HEK293 (cell line): ENCODE data around the gene SERAC1.
"Not testable (repeated sequence)": the region's sequence is repeated elsewhere in the genome, so short reads cannot be mapped to it uniquely, and the experiment has no call there.

ENCODE experiments used
- CTCF ChIA-PET: fragments of 350-600 bp; formaldehyde crosslinking; extraction: SDS; loops from one replicate; lab custom pipeline; 2021; ENCODE audit warnings: antibody characterized with exemption; lab: Yijun Ruan, JAX
- POLR2A ChIA-PET: fragments of 300-600 bp; formaldehyde crosslinking; extraction: SDS; loops from one replicate; lab custom pipeline; 2020; ENCODE audit warnings: antibody characterized with exemption, inconsistent platforms; lab: Yijun Ruan, JAX
- H3K27ac ChIP-seq: fragments of 200-500 bp; sonication (Bioruptor generic); 2 replicates; pipeline ENCODE4 v1.5.1; 2014; ENCODE audit warnings: low read depth, low read length, control low read depth, inconsistent platforms; ENCODE audit errors: extremely low read depth
- H3K36me3 ChIP-seq, 2 experiments: fragments of 200-500 bp in 1 of 2; sonication (Bioruptor generic) in 1 of 2; 1 replicate in 1 of 2; 2 replicates in 1 of 2; pipeline ENCODE4 v1.5.1; 2014 to 2017; ENCODE audit warnings: inconsistent platforms in 2 of 2, low read length in 2 of 2; ENCODE audit not compliant: control insufficient read depth in 2 of 2, insufficient read depth in 1 of 2
- H3K4me1 ChIP-seq: fragments of 200-500 bp; sonication (Bioruptor generic); 2 replicates; pipeline ENCODE4 v1.5.1; 2014; ENCODE audit warnings: mild to moderate bottlenecking, low read length, inconsistent platforms; ENCODE audit not compliant: control insufficient read depth, insufficient read depth
- H3K4me3 ChIP-seq: 2 replicates; pipeline ENCODE4 v1.5.1; 2011; ENCODE audit warnings: low read depth, mild to moderate bottlenecking, control low read depth, low read length, moderate library complexity
- H3K9me3 ChIP-seq: fragments of 200-500 bp; sonication (Bioruptor generic); 2 replicates; pipeline ENCODE4 v1.5.1; 2014; ENCODE audit warnings: low read depth, low read length, inconsistent platforms; ENCODE audit not compliant: control insufficient read depth, insufficient read depth
- EGR2 ChIP-seq: fragments of 450-650 bp; formaldehyde crosslinking; IDR thresholded peaks from 2 replicates; pipeline ENCODE4 v1.5.1; 2016; ENCODE audit warnings: low read depth, missing biosample characterization, missing genetic modification characterization
- GLIS1 ChIP-seq: fragments of 450-650 bp; formaldehyde crosslinking; IDR thresholded peaks from 2 replicates; pipeline ENCODE4 v1.5.1; 2016; ENCODE audit warnings: missing biosample characterization, missing genetic modification characterization
- HOXA7 ChIP-seq: sonication (generic); formaldehyde crosslinking; IDR thresholded peaks from 2 replicates; pipeline ENCODE4 v1.8.1; 2022; ENCODE audit warnings: missing genetic modification reagents, borderline replicate concordance
- TRIM28 ChIP-seq: IDR thresholded peaks from 2 replicates; pipeline ENCODE4 v1.6.1; 2011; ENCODE audit warnings: low read length, control low read depth, borderline replicate concordance
- YY1 ChIP-seq: fragments of 450-650 bp; formaldehyde crosslinking; IDR thresholded peaks from 2 replicates; pipeline ENCODE4 v1.5.1; 2018; ENCODE audit warnings: missing biosample characterization, missing genetic modification characterization
- ZBTB1 ChIP-seq: fragments of 450-650 bp; formaldehyde crosslinking; IDR thresholded peaks from 2 replicates; pipeline ENCODE4 v1.5.1; 2016; ENCODE audit warnings: missing biosample characterization, missing genetic modification characterization
- ZBTB17 ChIP-seq: fragments of 450-650 bp; formaldehyde crosslinking; IDR thresholded peaks from 2 replicates; pipeline ENCODE4 v1.5.1; 2016; ENCODE audit warnings: missing biosample characterization, missing genetic modification characterization
- ZBTB8A ChIP-seq: fragments of 450-650 bp; formaldehyde crosslinking; IDR thresholded peaks from 2 replicates; pipeline ENCODE4 v1.5.1; 2016; ENCODE audit warnings: missing biosample characterization, missing genetic modification characterization
- ZFHX2 ChIP-seq: fragments of 450-650 bp; formaldehyde crosslinking; conservative IDR thresholded peaks from 2 replicates; pipeline ENCODE4 v1.5.1; 2016; ENCODE audit warnings: missing biosample characterization, missing genetic modification characterization
- ZFP69B ChIP-seq: fragments of 450-650 bp; formaldehyde crosslinking; IDR thresholded peaks from 2 replicates; pipeline ENCODE4 v1.5.1; 2016; ENCODE audit warnings: missing biosample characterization, missing genetic modification characterization
- ZIC2 ChIP-seq: fragments of 450-650 bp; formaldehyde crosslinking; IDR thresholded peaks from 2 replicates; pipeline ENCODE4 v1.5.1; 2016; ENCODE audit warnings: missing biosample characterization, missing genetic modification characterization
- ZNF132 ChIP-seq: fragments of 450-650 bp; formaldehyde crosslinking; IDR thresholded peaks from 2 replicates; pipeline ENCODE4 v1.5.1; 2017; ENCODE audit warnings: missing biosample characterization, missing genetic modification characterization, borderline replicate concordance
- ZNF146 ChIP-seq: fragments of 450-650 bp; formaldehyde crosslinking; IDR thresholded peaks from 2 replicates; pipeline ENCODE4 v1.5.1; 2016; ENCODE audit warnings: missing biosample characterization, missing genetic modification characterization
- ZNF157 ChIP-seq: fragments of 450-650 bp; formaldehyde crosslinking; IDR thresholded peaks from 2 replicates; pipeline ENCODE4 v1.5.1; 2016; ENCODE audit warnings: missing biosample characterization, missing genetic modification characterization
- ZNF274 ChIP-seq, 2 experiments: fragments of 200-500 bp in 1 of 2; fragments of 450-650 bp in 1 of 2; sonication (Bioruptor generic) in 1 of 2; formaldehyde crosslinking in 1 of 2; IDR thresholded peaks; 2 replicates each; pipeline versions ENCODE4 v1.5.1 to v1.6.1; 2014 to 2016; ENCODE audit warnings: borderline replicate concordance in 1 of 2, inconsistent platforms in 1 of 2, low read length in 1 of 2, missing biosample characterization in 1 of 2, missing genetic modification characterization in 1 of 2
- ZNF354C ChIP-seq: fragments of 450-650 bp; formaldehyde crosslinking; IDR thresholded peaks from 2 replicates; pipeline ENCODE4 v1.5.1; 2016; ENCODE audit warnings: missing biosample characterization, missing genetic modification characterization, low read depth, borderline replicate concordance
- ZNF423 ChIP-seq: fragments of 450-650 bp; formaldehyde crosslinking; IDR thresholded peaks from 2 replicates; pipeline ENCODE4 v1.5.1; 2016; ENCODE audit warnings: missing biosample characterization, missing genetic modification characterization
- ZNF449 ChIP-seq: fragments of 450-650 bp; formaldehyde crosslinking; IDR thresholded peaks from 2 replicates; pipeline ENCODE4 v1.5.1; 2017; ENCODE audit warnings: missing biosample characterization, mild to moderate bottlenecking, missing genetic modification characterization, moderate library complexity
- ZNF514 ChIP-seq: fragments of 450-650 bp; formaldehyde crosslinking; IDR thresholded peaks from 2 replicates; pipeline ENCODE4 v1.5.1; 2016; ENCODE audit warnings: missing biosample characterization, missing genetic modification characterization
- ZNF580 ChIP-seq: fragments of 450-650 bp; formaldehyde crosslinking; IDR thresholded peaks from 2 replicates; pipeline ENCODE4 v1.5.1; 2016; ENCODE audit warnings: missing biosample characterization, missing genetic modification characterization
- ZNF600 ChIP-seq: fragments of 450-650 bp; formaldehyde crosslinking; IDR thresholded peaks from 2 replicates; pipeline ENCODE4 v1.5.1; 2016; ENCODE audit warnings: missing biosample characterization, missing genetic modification characterization
- ZNF610 ChIP-seq: fragments of 450-650 bp; formaldehyde crosslinking; IDR thresholded peaks from 2 replicates; pipeline ENCODE4 v1.5.1; 2016; ENCODE audit warnings: missing biosample characterization, missing genetic modification characterization, borderline replicate concordance
- ZNF677 ChIP-seq: fragments of 450-650 bp; IDR thresholded peaks from 2 replicates; pipeline ENCODE4 v1.5.0; 2018; ENCODE audit warnings: missing biosample characterization, mild to moderate bottlenecking, missing genetic modification characterization, moderate library complexity
- ZNF791 ChIP-seq: fragments of 450-650 bp; formaldehyde crosslinking; IDR thresholded peaks from 2 replicates; pipeline ENCODE4 v1.5.1; 2016; ENCODE audit warnings: missing biosample characterization, missing genetic modification characterization
- ZNF843 ChIP-seq: fragments of 450-650 bp; formaldehyde crosslinking; IDR thresholded peaks from 2 replicates; pipeline ENCODE4 v1.5.1; 2016; ENCODE audit warnings: missing biosample characterization, missing genetic modification characterization
- TF ChIP-seq, protein P1 (sequence below): fragments of 450-650 bp; formaldehyde crosslinking; IDR thresholded peaks from 2 replicates; pipeline ENCODE4; 2016; ENCODE audit warnings: missing biosample characterization, missing genetic modification characterization
- TF ChIP-seq, protein P2 (sequence below): fragments of 450-650 bp; formaldehyde crosslinking; IDR thresholded peaks from 2 replicates; pipeline ENCODE4 v1.5.1; 2016; ENCODE audit warnings: missing biosample characterization, missing genetic modification characterization, low read depth

Gene SERAC1

GRCh38 chr6:158183174-158183972 lies 15.3 kb upstream of the SERAC1 start:
- not testable (repeated sequence) for H3K9me3 ChIP-seq, H3K4me3 ChIP-seq, H3K27ac ChIP-seq, H3K4me1 ChIP-seq
- POLR2A ChIA-PET = interaction anchor here (0.6 kb wide), 1 partner anchor 41 kb away, joined by 3 read pairs; no protein-coding TSS in a partner anchor
- TF ChIP-seq ZFP69B (peak; percentile 76), ZNF610 (tag by site-specific recombination) (0 out of 2 replicates have a peak, but pooled peaks have one; percentile 27), ZIC2 (tag by site-specific recombination) (peak; percentile 76), ZBTB17 (tag by site-specific recombination) (0 out of 2 replicates have a peak, but pooled peaks have one; percentile 20), ZNF600 (0 out of 2 replicates have a peak, but pooled peaks have one; percentile 8), ZNF423 (tag by site-specific recombination) (peak; percentile 69), EGR2 (tag by site-specific recombination) (peak; percentile 84), ZFHX2 (tag by site-specific recombination) (peak; percentile 85), YY1 (tag by site-specific recombination) (peak; percentile 74), TRIM28 (peak; percentile 59; the same call in 1 of the 2 replicates), ZBTB8A (peak; percentile 33)
- CTCF ChIA-PET = interaction anchor here (0.7 to 7.1 kb wide), 4 partner anchors 22 to 70 kb away, joined by 3 to 37 read pairs (median 4); no protein-coding TSS in a partner anchor
- peaks cover 3 to 22% of the 10 kb centered on the region in 2 experiments; a peak in 2 of 3 replicates for H3K36me3 ChIP-seq

DNA sequence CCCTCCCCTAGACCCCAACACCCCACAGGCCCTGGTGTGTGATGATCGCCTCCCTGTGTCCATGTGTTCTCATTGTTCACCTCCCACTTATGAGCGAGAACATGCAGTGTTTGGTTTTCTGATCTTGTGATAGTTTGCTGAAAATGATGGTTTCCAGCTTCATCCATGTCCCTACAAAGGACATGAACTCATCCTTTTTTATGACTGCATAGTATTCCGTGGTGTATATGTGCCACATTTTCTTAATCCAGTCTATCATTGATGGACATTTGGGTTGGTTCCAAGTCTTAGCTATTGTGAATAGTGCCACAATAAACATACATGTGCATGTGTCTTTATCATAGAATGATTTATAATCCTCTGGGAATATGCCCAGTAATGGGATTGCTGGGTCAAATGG lies 9.7 kb upstream of the SERAC1 start:
- H3K9me3 ChIP-seq, H3K27ac ChIP-seq, H3K4me3 ChIP-seq, H3K4me1 ChIP-seq, POLR2A ChIA-PET: not testable (repeated sequence)
- H3K36me3 ChIP-seq = peaks cover 4 to 33% of the 10 kb centered on the region in 2 experiments
- 0 out of 2 replicates have a peak, but pooled peaks have one; percentile 23 for TF ChIP-seq ZNF580 (tag by site-specific recombination)
- TF ChIP-seq ZNF146 (tag by site-specific recombination) = peak; percentile 93
- CTCF ChIA-PET = interaction anchor here (0.6 kb wide), 1 partner anchor 46 kb away, joined by 3 read pairs; no protein-coding TSS in a partner anchor

GRCh38 chr6:158175111-158175510 lies 7.0 kb upstream of the SERAC1 start:
- POLR2A ChIA-PET = interaction anchor here (1.0 kb wide), 1 partner anchor 8 kb away, joined by 3 read pairs; no protein-coding TSS in a partner anchor
- TF ChIP-seq HOXA7 (CRISPR knock-in tag) (no peak), ZNF791 (tag by site-specific recombination) (no peak), ZNF843 (tag by site-specific recombination) (no peak), ZNF274 (IDR thresholded peaks at IDR 0.05; ENCODE audit: low read length) (no peak), ZNF274 (tag by site-specific recombination; IDR thresholded peaks at IDR 0.05; ENCODE audit: borderline replicate concordance) (no peak), ZNF132 (tag by site-specific recombination) (no peak), ZNF677 (tag by site-specific recombination) (no peak), ZNF157 (no peak), ZBTB1 (tag by site-specific recombination) (no peak), ZNF514 (tag by site-specific recombination) (no peak), GLIS1 (tag by site-specific recombination) (no peak), ZNF354C (tag by site-specific recombination) (no peak), ZNF449 (tag by site-specific recombination) (no peak)
- TF ChIP-seq, protein P1, sequence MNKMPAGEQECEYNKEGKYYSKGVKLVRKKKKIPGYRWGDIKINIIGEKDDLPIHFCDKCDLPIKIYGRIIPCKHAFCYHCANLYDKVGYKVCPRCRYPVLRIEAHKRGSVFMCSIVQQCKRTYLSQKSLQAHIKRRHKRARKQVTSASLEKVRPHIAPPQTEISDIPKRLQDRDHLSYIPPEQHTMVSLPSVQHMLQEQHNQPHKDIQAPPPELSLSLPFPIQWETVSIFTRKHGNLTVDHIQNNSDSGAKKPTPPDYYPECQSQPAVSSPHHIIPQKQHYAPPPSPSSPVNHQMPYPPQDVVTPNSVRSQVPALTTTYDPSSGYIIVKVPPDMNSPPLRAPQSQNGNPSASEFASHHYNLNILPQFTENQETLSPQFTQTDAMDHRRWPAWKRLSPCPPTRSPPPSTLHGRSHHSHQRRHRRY (tag by site-specific recombination) = no peak
- TF ChIP-seq, protein P2, sequence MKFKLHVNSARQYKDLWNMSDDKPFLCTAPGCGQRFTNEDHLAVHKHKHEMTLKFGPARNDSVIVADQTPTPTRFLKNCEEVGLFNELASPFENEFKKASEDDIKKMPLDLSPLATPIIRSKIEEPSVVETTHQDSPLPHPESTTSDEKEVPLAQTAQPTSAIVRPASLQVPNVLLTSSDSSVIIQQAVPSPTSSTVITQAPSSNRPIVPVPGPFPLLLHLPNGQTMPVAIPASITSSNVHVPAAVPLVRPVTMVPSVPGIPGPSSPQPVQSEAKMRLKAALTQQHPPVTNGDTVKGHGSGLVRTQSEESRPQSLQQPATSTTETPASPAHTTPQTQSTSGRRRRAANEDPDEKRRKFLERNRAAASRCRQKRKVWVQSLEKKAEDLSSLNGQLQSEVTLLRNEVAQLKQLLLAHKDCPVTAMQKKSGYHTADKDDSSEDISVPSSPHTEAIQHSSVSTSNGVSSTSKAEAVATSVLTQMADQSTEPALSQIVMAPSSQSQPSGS = no peak

More at GRCh38 chr6:158175111-158175510, 7.0 kb upstream of the SERAC1 start:
- no peak overlapping the region for H3K27ac ChIP-seq
- no peaks in the 10 kb centered on the region for H3K9me3 ChIP-seq
- CTCF ChIA-PET = interaction anchor here (1.6 kb wide), 1 partner anchor 31 kb away, joined by 4 read pairs; no protein-coding TSS in a partner anchor
- H3K36me3 ChIP-seq = peaks cover 13 to 49% of the 10 kb centered on the region in 2 experiments
- H3K4me3 ChIP-seq = no peak overlapping the region
- no peaks in the 10 kb centered on the region for H3K4me1 ChIP-seq
